ENCODE measurements around the gene KIFAP3.
A peak's percentile ranks its signal among the peaks of the same experiment; 100 is the strongest.
"Not testable (repeated sequence)": the region's sequence is repeated elsewhere in the genome, so short reads cannot be mapped to it uniquely, and the experiment has no call there.

The KIFAP3 gene

GRCh38 chr1:169918927-169919326 lies 155.6 kb downstream of the KIFAP3 start:
- no peak for DNase-seq

GRCh38 chr1:169918220-169918619 lies 156.3 kb downstream of the KIFAP3 start:
- not testable (repeated sequence) for DNase-seq

- no peak for DNase-seq
Measured at GRCh38 chr1:169915150-169915549, 159.3 kb downstream of the KIFAP3 start.

- DNase-seq: no peak
Measured at GRCh38 chr1:169914531-169914930, 160.0 kb downstream of the KIFAP3 start.

GRCh38 chr1:169909499-169909898 lies 165.0 kb downstream of the KIFAP3 start:
- no peak for DNase-seq

- DNase-seq: no peak
Measured at GRCh38 chr1:169906938-169907337, 167.6 kb downstream of the KIFAP3 start.

GRCh38 chr1:169904834-169905233 lies 169.7 kb downstream of the KIFAP3 start:
- DNase-seq: no peak

- peak in 1 of 2 donors; percentile 13 for DNase-seq
Measured at GRCh38 chr1:169902751-169903150, 171.7 kb downstream of the KIFAP3 start.

GRCh38 chr1:169901115-169901514 lies 173.4 kb downstream of the KIFAP3 start:
- no peak for DNase-seq

GRCh38 chr1:169900571-169900970 lies 173.9 kb downstream of the KIFAP3 start:
- no peak for DNase-seq

GRCh38 chr1:169899519-169900217 lies 174.8 kb downstream of the KIFAP3 start:
- no peak for DNase-seq

GRCh38 chr1:169896013-169896412 lies 178.5 kb downstream of the KIFAP3 start:
- DNase-seq: peak in 1 of 2 donors; percentile 16

- DNase-seq: no peak
Measured at GRCh38 chr1:169894424-169895145, 179.9 kb downstream of the KIFAP3 start.

- DNase-seq: peak; percentile 95 to 96
Measured at GRCh38 chr1:169893645-169894423, 180.7 kb downstream of the KIFAP3 start, which contains the start of gene SCYL3. Gene SCYL3, minus strand, starts transcription at chr1:169893896. Its CDS starts 5,056 bp downstream, at chr1:169888840.

GRCh38 chr1:169892927-169893644 lies 181.4 kb downstream of the KIFAP3 start:
- peak in 1 of 2 donors; percentile 19 for DNase-seq

- peak in 1 of 2 donors; percentile 5 for DNase-seq
Measured at GRCh38 chr1:169892176-169892926, 182.1 kb downstream of the KIFAP3 start.

- no peak for DNase-seq
Measured at GRCh38 chr1:169891539-169891885, 183.0 kb downstream of the KIFAP3 start.

- peak; percentile 31 to 66 for DNase-seq
Measured at GRCh38 chr1:169890761-169891538, 183.5 kb downstream of the KIFAP3 start.

GRCh38 chr1:169889871-169890270 lies 184.6 kb downstream of the KIFAP3 start:
- DNase-seq: no peak

- DNase-seq: no peak
Measured at GRCh38 chr1:169886931-169887330, 187.6 kb downstream of the KIFAP3 start.

GRCh38 chr1:169886422-169886821 lies 188.1 kb downstream of the KIFAP3 start:
- no peak for DNase-seq
